Right lung (tissue), 5 donors: Measurements from ENCODE around the gene C1S. TPM values are rescaled to one million over a fixed set of nuclear protein-coding genes. Genes with fewer than 3 reads are reported as not detected.
"Not testable (repeated sequence)": the region's sequence is repeated elsewhere in the genome, so short reads cannot be mapped to it uniquely, and the experiment has no call there.

Experiments used
- DNase-seq, 2 donors: peaks; one replicate each; pipeline ENCODE4 v3.0.0-alpha.2; 2013
- polyA plus RNA-seq, 5 donors: library from polyadenylated mRNA; unstranded; fragments of 120-200 nt; gene quantifications; one replicate each; pipeline versions ENCODE4 v1.2.1 to v1.2.3, GENCODE V29; 2013; ENCODE audit warnings: inconsistent platforms in 1 of 5, low replicate concordance in 1 of 5; ENCODE audit not compliant: insufficient read length in 5 of 5, insufficient read depth in 1 of 5

The C1S gene
- polyA plus RNA-seq, 5 donors = 97.0 to 139 (median 120) TPM

- DNase-seq = peak; percentile 2 to 7
Measured at GRCh38 chr12:7042842-7043241, 17.7 kb upstream of the C1S start.

- no peak for DNase-seq
Measured at GRCh38 chr12:7045913-7046312, 14.6 kb upstream of the C1S start.

GRCh38 chr12:7046383-7047105 is 14.0 kb upstream of the C1S start:
- DNase-seq = no peak

- DNase-seq = no peak
Measured at GRCh38 chr12:7047306-7047705, 13.2 kb upstream of the C1S start.

- DNase-seq = not testable (repeated sequence)
Measured at GRCh38 chr12:7049445-7049951, 11.0 kb upstream of the C1S start.

GRCh38 chr12:7049973-7050372 is 10.5 kb upstream of the C1S start:
- DNase-seq = not testable (repeated sequence)

- no peak for DNase-seq
Measured at GRCh38 chr12:7054925-7055324, 5.6 kb upstream of the C1S start.

- DNase-seq = not testable (repeated sequence)
Measured at GRCh38 chr12:7055736-7056135, 4.8 kb upstream of the C1S start.

- DNase-seq = no peak
Measured at GRCh38 chr12:7058163-7058845, 2.2 kb upstream of the C1S start.

- no peak for DNase-seq
Measured at GRCh38 chr12:7058850-7059395, 1.6 kb upstream of the C1S start.

GRCh38 chr12:7059780-7060179 is 738 bp upstream of the C1S start:
- no peak for DNase-seq

- peak in 1 of 2 donors; percentile 12 for DNase-seq
Measured at GRCh38 chr12:7061138-7061537, 620 bp downstream of the C1S start.

- no peak for DNase-seq
Measured at GRCh38 chr12:7061596-7061995, 1.1 kb downstream of the C1S start.

GRCh38 chr12:7064516-7064915 is 4.0 kb downstream of the C1S start:
- no peak for DNase-seq

- no peak for DNase-seq
Measured at GRCh38 chr12:7065073-7065623, 4.6 kb downstream of the C1S start.

GRCh38 chr12:7066596-7066995 is 6.1 kb downstream of the C1S start:
- no peak for DNase-seq

- DNase-seq = no peak
Measured at GRCh38 chr12:7067096-7067495, 6.6 kb downstream of the C1S start.

GRCh38 chr12:7068240-7068993 is 7.9 kb downstream of the C1S start:
- DNase-seq = no peak

- DNase-seq = no peak
Measured at GRCh38 chr12:7068994-7069346, 8.5 kb downstream of the C1S start.

- DNase-seq = no peak
Measured at GRCh38 chr12:7069386-7069785, 8.9 kb downstream of the C1S start.

GRCh38 chr12:7072035-7072434 is 11.5 kb downstream of the C1S start:
- DNase-seq = no peak

- DNase-seq = no peak
Measured at GRCh38 chr12:7072554-7072953, 12.0 kb downstream of the C1S start.
